DND-41 (cell line): Measurements from ENCODE around the gene PLEKHA5.
"Not testable (repeated sequence)": the region's sequence is repeated elsewhere in the genome, so short reads cannot be mapped to it uniquely, and the experiment has no call there.

Experiments used
- EZH2 ChIP-seq: IDR thresholded peaks from 3 replicates; pipeline ENCODE4 v1.6.1; 2012; ENCODE audit warnings: borderline replicate concordance, low read depth, mild to moderate bottlenecking, moderate library complexity, low read length, inconsistent platforms; ENCODE audit not compliant: severe bottlenecking
- TF ChIP-seq, protein P1 (sequence below): IDR thresholded peaks from 2 replicates; pipeline ENCODE4 v1.5.1; 2012; ENCODE audit warnings: borderline replicate concordance, low read length, moderate library complexity, mild to moderate bottlenecking; ENCODE audit not compliant: poor library complexity, severe bottlenecking; ENCODE audit errors: extremely low read depth

DNA sequence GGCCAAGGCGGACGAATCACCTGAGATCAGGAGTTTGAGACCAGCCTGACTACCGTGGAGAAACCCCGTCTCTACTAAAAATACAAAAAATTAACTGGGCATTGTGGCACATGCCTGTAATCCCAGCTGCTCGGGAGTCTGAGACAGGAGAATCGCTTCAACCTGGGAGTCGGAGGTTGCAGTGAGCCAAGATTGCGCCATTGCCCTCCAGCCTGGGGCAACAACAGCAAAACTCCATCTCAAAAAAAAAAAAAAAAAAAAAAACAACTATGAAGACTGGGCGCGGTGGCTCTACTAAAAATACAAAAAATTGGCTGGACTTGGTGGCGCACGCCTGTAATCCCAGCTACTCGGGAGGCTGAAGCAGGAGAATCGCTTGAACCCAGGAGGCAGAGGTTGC lies 176.1 kb downstream of the PLEKHA5 start:
- TF ChIP-seq, protein P1, sequence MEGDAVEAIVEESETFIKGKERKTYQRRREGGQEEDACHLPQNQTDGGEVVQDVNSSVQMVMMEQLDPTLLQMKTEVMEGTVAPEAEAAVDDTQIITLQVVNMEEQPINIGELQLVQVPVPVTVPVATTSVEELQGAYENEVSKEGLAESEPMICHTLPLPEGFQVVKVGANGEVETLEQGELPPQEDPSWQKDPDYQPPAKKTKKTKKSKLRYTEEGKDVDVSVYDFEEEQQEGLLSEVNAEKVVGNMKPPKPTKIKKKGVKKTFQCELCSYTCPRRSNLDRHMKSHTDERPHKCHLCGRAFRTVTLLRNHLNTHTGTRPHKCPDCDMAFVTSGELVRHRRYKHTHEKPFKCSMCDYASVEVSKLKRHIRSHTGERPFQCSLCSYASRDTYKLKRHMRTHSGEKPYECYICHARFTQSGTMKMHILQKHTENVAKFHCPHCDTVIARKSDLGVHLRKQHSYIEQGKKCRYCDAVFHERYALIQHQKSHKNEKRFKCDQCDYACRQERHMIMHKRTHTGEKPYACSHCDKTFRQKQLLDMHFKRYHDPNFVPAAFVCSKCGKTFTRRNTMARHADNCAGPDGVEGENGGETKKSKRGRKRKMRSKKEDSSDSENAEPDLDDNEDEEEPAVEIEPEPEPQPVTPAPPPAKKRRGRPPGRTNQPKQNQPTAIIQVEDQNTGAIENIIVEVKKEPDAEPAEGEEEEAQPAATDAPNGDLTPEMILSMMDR, result not testable (repeated sequence)
- TF ChIP-seq EZH2, result not testable (repeated sequence)
